ENCODE measurements around the gene TUBGCP2.
"Not testable (repeated sequence)": the region's sequence is repeated elsewhere in the genome, so short reads cannot be mapped to it uniquely, and the experiment has no call there.

TUBGCP2 gene

DNA sequence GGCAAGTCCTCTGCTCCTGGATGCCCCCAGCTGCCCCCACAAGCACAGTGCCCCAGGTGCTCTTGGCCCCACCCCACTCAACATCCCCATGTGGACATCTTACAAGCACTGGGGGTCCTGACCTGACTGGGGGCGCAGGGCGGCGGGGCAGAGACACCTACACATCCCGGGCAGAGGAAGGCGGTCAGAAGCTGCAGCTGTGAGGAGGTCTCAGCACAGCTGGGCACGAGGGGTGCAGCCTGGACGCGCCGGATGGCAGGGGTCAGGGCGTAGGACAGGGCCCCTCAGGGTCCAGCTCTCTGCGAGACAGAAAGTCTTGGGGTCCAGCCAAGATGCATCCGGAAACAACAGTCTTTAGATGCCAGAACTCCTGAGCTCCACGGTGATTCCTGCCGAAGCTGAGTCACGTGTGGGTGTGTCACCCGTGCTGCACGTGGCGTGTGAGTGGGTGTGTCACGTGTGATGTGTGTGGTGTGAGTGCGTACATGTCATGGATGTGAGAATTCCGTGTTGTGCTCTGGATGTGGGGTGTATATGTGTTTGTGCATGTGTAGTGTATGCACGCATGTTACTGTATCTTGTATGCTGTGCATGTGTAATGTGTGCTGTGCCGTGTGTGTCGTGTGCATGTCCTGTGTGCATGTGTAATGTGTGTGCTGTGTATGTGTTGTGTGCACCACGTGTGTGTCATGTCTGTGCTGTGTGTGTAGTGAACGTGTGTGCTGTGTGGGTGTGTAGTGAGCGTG is 65.9 kb downstream of the TUBGCP2 start:
- DNase-seq = no peak

DNA sequence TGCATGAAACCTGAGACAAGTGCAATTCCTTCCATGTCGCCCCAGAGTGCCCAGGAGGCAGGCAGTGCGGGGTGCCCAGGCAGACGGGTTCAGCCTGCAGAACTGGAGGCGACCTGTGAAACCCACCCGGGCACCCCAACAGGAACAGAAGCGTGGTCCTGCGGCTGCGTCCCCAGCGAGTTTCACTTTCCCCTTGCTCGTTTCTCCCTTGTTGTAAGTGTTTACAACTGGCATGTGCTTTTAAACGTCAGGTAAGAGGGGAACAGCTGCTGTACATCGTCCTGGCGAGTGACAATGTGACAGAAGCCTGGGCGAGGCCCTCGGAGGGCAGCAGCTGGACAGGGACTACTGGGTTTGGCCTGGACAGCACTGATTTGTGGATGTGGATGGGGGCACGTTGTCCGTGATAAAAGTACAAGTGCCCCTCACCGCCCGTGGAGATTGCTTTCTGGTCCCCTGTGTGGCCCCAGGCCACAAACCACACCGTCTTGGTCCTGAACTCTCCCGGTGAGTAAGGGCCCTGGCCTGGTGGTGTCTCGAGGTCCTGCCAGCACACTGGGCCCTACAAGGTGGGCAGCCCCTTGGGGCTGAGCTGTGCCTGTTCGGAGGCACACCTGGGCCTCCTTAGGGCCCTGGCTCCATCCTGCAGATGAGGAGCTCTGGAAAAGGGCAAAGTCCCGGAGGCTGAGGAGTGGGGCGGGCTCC is 67.0 kb downstream of the TUBGCP2 start:
- DNase-seq = no peak

DNA sequence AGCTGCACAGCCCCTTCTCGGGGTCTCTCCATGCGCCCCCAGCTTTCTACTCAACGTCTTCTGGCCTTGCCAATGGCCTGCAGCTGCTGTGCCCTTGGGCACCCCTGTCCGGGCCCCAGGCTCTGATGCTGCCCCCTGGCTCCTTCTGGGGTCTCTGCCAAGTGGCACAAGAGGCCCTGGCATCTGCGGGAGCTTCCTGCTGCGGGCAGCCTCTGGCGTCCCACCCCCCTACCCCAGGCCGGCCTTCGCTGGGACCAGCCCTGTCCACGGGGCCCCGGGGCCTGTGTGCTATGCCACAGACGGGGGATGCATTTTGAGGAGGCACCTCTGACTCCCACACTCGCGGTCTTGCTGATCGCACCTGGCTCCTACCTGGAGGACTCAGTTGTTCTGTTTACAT is 68.7 kb downstream of the TUBGCP2 start:
- no peak for DNase-seq

GRCh38 chr10:133238466-133238804 is 70.2 kb downstream of the TUBGCP2 start:
- DNase-seq = no peak

GRCh38 chr10:133237588-133238465 is 70.8 kb downstream of the TUBGCP2 start, which contains the start of gene VENTX:
TSS of gene VENTX (plus strand) at chr10:133237855. CDS start at chr10:133237915, 60 bp downstream.
- DNase-seq = no peak

- DNase-seq = no peak
Measured at GRCh38 chr10:133237241-133237587, 71.5 kb downstream of the TUBGCP2 start.

DNA sequence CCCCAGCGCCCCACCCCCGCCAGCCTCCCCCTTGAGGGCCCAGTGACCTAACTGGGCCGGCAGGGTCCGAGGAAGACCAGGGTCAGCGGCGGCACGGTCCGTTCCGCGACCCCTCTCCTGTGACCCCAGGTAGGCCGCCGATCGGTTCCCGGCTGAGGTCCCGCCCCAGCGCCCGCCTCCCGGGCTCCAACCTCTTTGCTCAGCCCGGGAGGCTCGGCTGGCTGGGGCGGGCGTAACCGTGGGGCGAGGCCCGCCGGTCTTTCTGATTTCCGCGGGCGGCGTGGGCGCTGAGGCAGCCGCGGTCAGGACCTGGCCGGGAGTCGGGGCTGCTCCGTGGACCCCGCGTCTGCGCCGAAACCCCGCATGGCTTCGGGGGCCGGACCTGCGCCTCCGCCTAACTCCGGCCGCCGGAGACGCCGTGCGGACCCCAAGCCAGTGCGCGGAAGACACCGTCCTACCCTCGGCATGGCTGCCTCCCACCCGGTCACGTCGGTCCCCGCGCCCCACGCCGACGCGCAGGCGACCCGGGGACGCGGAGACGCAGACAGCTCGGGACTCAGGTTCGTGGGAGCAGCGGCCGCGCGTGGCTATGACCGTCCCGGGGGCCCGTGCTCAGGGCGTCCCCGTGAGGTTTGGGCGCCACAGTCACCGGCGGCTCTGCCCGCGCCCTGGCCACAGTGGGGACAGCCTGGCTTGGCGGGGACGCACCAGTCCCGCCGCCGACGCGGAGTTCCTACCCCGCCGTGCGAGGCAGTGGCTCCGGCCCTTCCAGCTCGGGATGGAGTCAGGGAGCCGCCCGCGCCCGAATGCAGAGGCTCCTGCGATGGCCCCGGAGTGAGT is 72.1 kb downstream of the TUBGCP2 start:
- no peak for DNase-seq

DNA sequence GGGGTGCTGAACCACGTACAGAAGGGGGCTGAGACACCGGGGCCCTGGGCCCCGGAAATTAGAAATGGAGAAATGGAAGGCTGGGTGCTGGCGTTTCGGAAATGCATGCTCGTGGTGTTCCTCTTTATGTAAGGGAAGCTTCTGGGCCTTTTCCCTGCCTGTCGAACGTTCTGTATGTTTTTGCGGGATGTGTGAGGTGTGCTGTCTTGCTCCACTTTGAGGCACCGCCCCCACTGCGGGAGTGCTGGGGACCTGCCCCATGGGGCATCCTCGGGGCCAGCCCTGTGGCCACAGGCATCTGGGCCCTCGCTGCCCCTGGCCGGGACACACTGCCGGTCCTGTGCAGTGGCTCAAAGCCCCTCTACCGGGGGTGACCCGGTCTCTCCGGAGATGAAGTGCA is 72.7 kb downstream of the TUBGCP2 start:
- DNase-seq = no peak

- no peak for DNase-seq
Measured at GRCh38 chr10:133235265-133235855, 73.3 kb downstream of the TUBGCP2 start.

GRCh38 chr10:133234796-133235195 is 73.9 kb downstream of the TUBGCP2 start:
- not testable (repeated sequence) for DNase-seq

DNA sequence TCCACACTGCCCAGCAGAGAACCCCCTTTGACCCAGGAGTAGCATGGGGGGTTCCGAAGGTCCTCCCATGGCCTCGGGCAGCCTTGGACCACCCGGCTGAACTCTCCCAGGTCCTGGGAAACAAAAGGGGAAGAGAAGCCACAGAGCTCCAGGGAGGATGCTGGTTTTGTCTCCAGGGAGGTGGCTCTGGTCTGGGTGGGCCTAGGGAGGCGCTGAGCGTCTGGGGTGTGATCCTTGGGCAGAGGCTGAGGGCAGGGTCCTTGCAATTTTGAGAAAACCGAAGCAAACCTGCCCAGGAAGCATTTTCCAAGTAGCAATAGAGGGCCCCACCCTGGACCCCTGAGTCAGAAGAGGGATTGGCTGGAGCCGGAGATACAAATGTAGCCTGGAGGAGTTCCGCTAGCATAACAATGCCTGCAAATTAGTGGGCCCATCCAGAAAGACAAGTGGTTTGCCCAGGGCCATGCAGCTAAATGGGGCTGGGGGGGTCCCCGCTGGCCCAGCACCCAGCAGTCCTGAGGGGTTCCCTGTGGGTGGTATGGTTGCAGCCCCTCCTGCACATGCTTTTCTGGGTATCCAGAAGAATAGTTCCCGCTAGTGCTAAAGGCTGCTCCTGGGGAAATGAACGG is 76.6 kb downstream of the TUBGCP2 start:
- DNase-seq = no peak

- DNase-seq = no peak
Measured at GRCh38 chr10:133231244-133231945, 77.3 kb downstream of the TUBGCP2 start.

DNA sequence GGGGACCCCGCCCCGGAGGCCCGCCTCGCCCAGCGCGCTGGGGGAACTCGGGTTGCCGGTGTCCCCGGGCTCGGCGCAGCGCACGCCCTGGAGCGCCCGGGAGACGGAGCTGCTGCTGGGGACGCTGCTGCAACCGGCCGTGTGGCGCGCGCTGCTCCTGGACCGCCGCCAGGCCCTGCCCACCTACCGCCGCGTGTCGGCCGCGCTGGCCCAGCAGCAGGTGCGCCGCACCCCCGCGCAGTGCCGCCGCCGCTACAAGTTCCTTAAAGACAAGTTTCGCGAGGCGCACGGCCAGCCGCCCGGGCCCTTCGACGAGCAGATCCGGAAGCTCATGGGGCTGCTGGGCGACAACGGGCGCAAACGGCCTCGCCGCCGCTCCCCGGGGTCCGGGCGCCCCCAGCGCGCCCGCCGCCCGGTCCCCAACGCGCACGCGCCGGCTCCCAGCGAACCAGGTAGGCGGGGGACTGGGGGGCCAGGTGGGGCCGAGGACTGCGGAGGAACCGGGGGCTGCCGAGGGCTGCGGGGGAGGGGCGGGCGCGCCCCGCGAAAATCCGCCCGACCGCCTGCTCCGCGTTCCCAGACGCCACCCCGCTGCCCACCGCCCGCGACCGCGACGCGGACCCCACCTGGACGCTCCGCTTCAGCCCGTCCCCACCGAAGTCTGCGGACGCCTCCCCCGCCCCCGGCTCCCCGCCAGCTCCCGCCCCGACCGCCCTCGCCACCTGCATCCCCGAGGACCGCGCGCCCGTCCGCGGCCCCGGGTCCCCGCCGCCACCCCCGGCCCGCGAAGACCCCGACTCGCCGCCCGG is 78.1 kb downstream of the TUBGCP2 start:
- DNase-seq = no peak

DNA sequence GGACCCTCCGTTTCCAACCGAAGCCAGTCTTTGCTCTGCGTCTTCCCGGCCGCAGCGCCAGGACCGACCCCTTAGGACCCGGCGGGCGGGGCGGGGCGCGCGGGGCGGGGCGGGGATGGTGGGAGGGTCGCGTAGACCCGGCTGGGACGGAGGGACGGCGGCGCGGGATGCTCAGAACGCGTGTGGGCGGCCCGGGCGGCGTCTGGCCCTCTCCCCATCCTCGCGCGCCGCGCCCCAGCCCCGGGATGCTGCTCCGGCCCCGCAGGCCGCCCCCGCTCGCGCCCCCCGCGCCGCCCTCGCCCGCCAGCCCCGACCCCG is 78.7 kb downstream of the TUBGCP2 start, which contains the start of gene UTF1:
Gene UTF1, plus strand, starts transcription at position 174 of the 318 bp plus-strand sequence. Its CDS starts 72 bp downstream, at position 246.
- DNase-seq = no peak

GRCh38 chr10:133229265-133230043 is 79.2 kb downstream of the TUBGCP2 start:
- DNase-seq = no peak

Measured in activated gamma-delta T cell treated with Interleukin-2 at 50 U/mL for 16 hours (primary cell).